ACC112 (cell line): ENCODE measurements around the gene DHPS.
"Not testable (repeated sequence)": the region's sequence is repeated elsewhere in the genome, so short reads cannot be mapped to it uniquely, and the experiment has no call there.

Experiments used
- H2AFZ ChIP-seq: fragments of 200-600 bp; sonication (generic); one replicate; pipeline ENCODE4 v1.6.0; 2017; ENCODE audit warnings: antibody characterized with exemption, low read length; ENCODE audit not compliant: unreplicated experiment
- H3K27ac ChIP-seq: fragments of 200-600 bp; sonication (generic); 2 replicates; pipeline ENCODE4 v1.5.1; 2014; ENCODE audit warnings: low read depth, mild to moderate bottlenecking, antibody characterized with exemption, low read length, moderate library complexity
- H3K27me3 ChIP-seq: fragments of 200-600 bp; sonication (generic); 2 replicates; pipeline ENCODE4 v1.6.1; 2014; ENCODE audit warnings: mild to moderate bottlenecking, antibody characterized with exemption, low read length, moderate library complexity, mixed read lengths; ENCODE audit not compliant: insufficient read depth
- H3K36me3 ChIP-seq: fragments of 200-600 bp; sonication (generic); 2 replicates; pipeline ENCODE4 v1.6.1; 2016; ENCODE audit warnings: mild to moderate bottlenecking, antibody characterized with exemption, low read length, moderate library complexity, mixed read lengths; ENCODE audit not compliant: insufficient read depth
- H3K4me1 ChIP-seq: fragments of 200-600 bp; sonication (generic); one replicate; pipeline ENCODE4 v1.6.1; 2016; ENCODE audit warnings: low read length, mixed read lengths; ENCODE audit not compliant: insufficient read depth, unreplicated experiment, control insufficient read depth
- H3K4me3 ChIP-seq: fragments of 200-600 bp; sonication (generic); 2 replicates; pipeline ENCODE4 v1.5.1; 2014; ENCODE audit warnings: mild to moderate bottlenecking, low read depth, low read length
- H3K79me2 ChIP-seq: fragments of 200-600 bp; sonication (generic); one replicate; pipeline ENCODE4 v1.6.0; 2016; ENCODE audit warnings: low read length; ENCODE audit not compliant: control insufficient read depth, unreplicated experiment, insufficient read depth

The DHPS gene

GRCh38 chr19:12721656-12722565 is 40.2 kb upstream of the DHPS start:
- H3K27ac ChIP-seq, result peak overlapping the region; percentile 90
- H3K36me3 ChIP-seq, result no peaks in the 10 kb centered on the region
- H3K4me3 ChIP-seq, result peak overlapping the region; percentile 98
- no peaks in the 10 kb centered on the region for H3K27me3 ChIP-seq
- H2AFZ ChIP-seq, result peak overlapping the region; percentile 6
- peaks cover 14% of the 10 kb centered on the region for H3K4me1 ChIP-seq
- peaks cover 53% of the 10 kb centered on the region for H3K79me2 ChIP-seq

- Histone ChIP-seq H3K27me3 (no peaks in the 10 kb centered on the region), H3K27ac (peak overlapping the region; percentile 90), H3K79me2 (peaks cover 59% of the 10 kb centered on the region), H3K4me3 (peak overlapping the region; percentile 98), H2AFZ (no peak overlapping the region), H3K36me3 (no peaks in the 10 kb centered on the region), H3K4me1 (peaks cover 14% of the 10 kb centered on the region)
These were observed 39.4 kb upstream of the DHPS start for GRCh38 chr19:12720851-12721655.

- H2AFZ ChIP-seq, result no peak overlapping the region
- H3K4me1 ChIP-seq, result peaks cover 14% of the 10 kb centered on the region
- no peaks in the 10 kb centered on the region for H3K36me3 ChIP-seq
- peak overlapping the region; percentile 98 for H3K4me3 ChIP-seq
- H3K79me2 ChIP-seq, result peaks cover 66% of the 10 kb centered on the region
- no peaks in the 10 kb centered on the region for H3K27me3 ChIP-seq
- 0 out of 2 replicates have a peak overlapping the region, but pooled peaks have one; percentile 90 for H3K27ac ChIP-seq
These were observed 38.6 kb upstream of the DHPS start for GRCh38 chr19:12720296-12720695.

GRCh38 chr19:12715929-12716328 is 34.2 kb upstream of the DHPS start:
- H3K4me1 ChIP-seq, result peaks cover 14% of the 10 kb centered on the region
- H2AFZ ChIP-seq, result no peak overlapping the region
- peaks cover 54% of the 10 kb centered on the region for H3K79me2 ChIP-seq
- no peak overlapping the region for H3K4me3 ChIP-seq
- no peaks in the 10 kb centered on the region for H3K36me3 ChIP-seq
- no peaks in the 10 kb centered on the region for H3K27me3 ChIP-seq
- H3K27ac ChIP-seq, result no peak overlapping the region

GRCh38 chr19:12715102-12715501 is 33.4 kb upstream of the DHPS start:
- H3K27ac ChIP-seq, result no peak overlapping the region
- H3K36me3 ChIP-seq, result no peaks in the 10 kb centered on the region
- peaks cover 45% of the 10 kb centered on the region for H3K79me2 ChIP-seq
- H3K27me3 ChIP-seq, result no peaks in the 10 kb centered on the region
- H3K4me3 ChIP-seq, result no peak overlapping the region
- peaks cover 14% of the 10 kb centered on the region for H3K4me1 ChIP-seq
- no peak overlapping the region for H2AFZ ChIP-seq

- H3K4me3 ChIP-seq, H3K27me3 ChIP-seq, H2AFZ ChIP-seq, H3K4me1 ChIP-seq, H3K27ac ChIP-seq, H3K36me3 ChIP-seq: not testable (repeated sequence)
- peaks cover 29% of the 10 kb centered on the region for H3K79me2 ChIP-seq
These were observed 31.6 kb upstream of the DHPS start for GRCh38 chr19:12713304-12713703.

GRCh38 chr19:12712077-12712476 is 30.4 kb upstream of the DHPS start:
- not testable (repeated sequence) for H3K4me3 ChIP-seq, H3K27me3 ChIP-seq, H3K36me3 ChIP-seq, H2AFZ ChIP-seq, H3K27ac ChIP-seq, H3K4me1 ChIP-seq
- peaks cover 21% of the 10 kb centered on the region for H3K79me2 ChIP-seq

- Histone ChIP-seq H3K27ac (no peak overlapping the region), H3K79me2 (peaks cover 15% of the 10 kb centered on the region), H3K4me1 (no peaks in the 10 kb centered on the region), H2AFZ (no peak overlapping the region), H3K36me3 (0 out of 2 replicates have a peak, but pooled peaks cover 4% of the 10 kb centered on the region), H3K27me3 (no peaks in the 10 kb centered on the region), H3K4me3 (no peak overlapping the region)
These were observed 29.5 kb upstream of the DHPS start for GRCh38 chr19:12711187-12711586.

GRCh38 chr19:12708641-12709040 is 27.0 kb upstream of the DHPS start:
- H3K79me2 ChIP-seq, result no peaks in the 10 kb centered on the region
- H2AFZ ChIP-seq, result no peak overlapping the region
- no peak overlapping the region for H3K4me3 ChIP-seq
- no peak overlapping the region for H3K27ac ChIP-seq
- no peaks in the 10 kb centered on the region for H3K27me3 ChIP-seq
- no peaks in the 10 kb centered on the region for H3K4me1 ChIP-seq
- 0 out of 2 replicates have a peak, but pooled peaks cover 4% of the 10 kb centered on the region for H3K36me3 ChIP-seq

GRCh38 chr19:12706332-12706718 is 24.6 kb upstream of the DHPS start:
- no peaks in the 10 kb centered on the region for H3K79me2 ChIP-seq
- no peaks in the 10 kb centered on the region for H3K27me3 ChIP-seq
- 0 out of 2 replicates have a peak, but pooled peaks cover 8% of the 10 kb centered on the region for H3K36me3 ChIP-seq
- H3K27ac ChIP-seq, result no peak overlapping the region
- no peaks in the 10 kb centered on the region for H3K4me1 ChIP-seq
- no peak overlapping the region for H2AFZ ChIP-seq
- no peak overlapping the region for H3K4me3 ChIP-seq
